ENCODE data around the gene SBF1. TPM values are rescaled to one million over a fixed set of nuclear protein-coding genes. Genes with fewer than 3 reads are reported as not detected.
"Not testable (repeated sequence)": the region's sequence is repeated elsewhere in the genome, so short reads cannot be mapped to it uniquely, and the experiment has no call there.

SBF1 gene
- total RNA-seq, 1 donor from 2014 or later = 74.3 TPM

- DNase-seq (ENCODE audit: low spot score) = no peak
Measured at GRCh38 chr22:50399751-50400331, 75.0 kb downstream of the SBF1 start.

DNA sequence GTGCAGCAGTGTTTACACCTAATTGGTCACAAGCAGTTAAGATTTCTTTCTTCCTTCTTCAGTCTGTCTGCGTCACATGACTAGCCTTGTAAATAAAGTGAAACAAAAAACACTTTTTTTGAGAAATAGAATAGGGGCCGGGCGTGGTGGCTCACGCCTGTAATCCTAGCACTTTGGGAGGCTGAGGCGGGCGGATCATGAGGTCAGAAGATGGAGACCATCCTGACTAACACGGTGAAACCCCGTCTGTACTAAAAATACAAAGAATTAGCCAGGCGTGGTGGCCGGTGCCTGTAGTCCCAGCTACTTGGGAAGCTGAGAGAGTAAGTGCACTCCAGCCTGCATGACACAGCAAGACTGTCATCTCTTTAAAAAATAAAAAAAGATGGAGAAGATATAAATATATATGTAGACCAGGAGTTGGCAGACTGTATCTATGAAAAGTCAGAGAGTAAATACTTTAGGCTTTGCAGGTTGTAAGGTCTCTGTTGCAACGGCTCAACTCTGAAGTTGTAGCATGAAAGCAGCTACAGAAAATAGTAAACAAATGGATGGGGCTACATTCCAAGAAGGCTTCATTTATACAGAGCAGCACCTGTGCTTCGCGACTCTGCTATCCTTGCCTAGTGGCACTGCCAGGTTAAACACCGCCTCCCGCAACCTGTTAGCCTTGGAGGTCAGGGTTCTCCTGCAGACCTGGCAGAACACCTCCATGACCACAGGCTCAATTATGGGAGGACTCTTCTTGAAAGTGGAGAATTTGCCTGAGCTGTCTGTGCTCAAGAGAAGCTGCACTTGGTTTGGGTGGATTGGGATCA, 75.8 kb downstream of the SBF1 start:
- no peak for DNase-seq (ENCODE audit: low spot score)

DNA sequence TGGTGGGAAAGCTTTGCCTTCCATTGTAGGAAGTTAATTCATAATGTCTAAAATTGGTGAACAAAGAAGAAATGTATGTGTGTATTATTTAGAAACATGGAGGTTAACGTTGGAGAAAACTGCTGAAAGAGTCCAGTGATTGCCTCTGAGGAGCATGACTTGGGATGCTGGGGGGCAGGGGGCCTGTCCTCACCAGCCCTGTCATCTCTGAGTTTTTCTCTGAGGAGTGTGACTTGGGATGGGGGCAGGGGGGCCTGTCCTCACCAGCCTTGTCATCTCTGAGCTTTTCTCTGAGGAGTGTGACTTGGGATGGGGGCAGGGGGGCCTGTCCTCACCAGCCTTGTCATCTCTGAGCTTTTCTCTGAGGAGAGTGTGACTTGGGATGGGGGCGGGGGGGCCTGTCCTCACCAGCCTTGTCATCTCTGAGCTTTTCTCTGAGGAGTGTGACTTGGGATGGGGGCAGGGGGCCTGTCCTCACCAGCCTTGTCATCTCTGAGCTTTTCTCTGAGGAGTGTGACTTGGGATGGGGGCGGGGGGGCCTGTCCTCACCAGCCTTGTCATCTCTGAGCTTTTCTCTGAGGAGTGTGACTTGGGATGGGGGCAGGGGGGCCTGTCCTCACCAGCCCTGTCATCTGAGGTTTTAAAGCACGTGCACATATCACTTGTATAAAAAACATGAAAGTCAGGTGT, 77.3 kb downstream of the SBF1 start:
- not testable (repeated sequence) for DNase-seq (ENCODE audit: low spot score)

- DNase-seq (ENCODE audit: low spot score) = no peak
Measured at GRCh38 chr22:50396751-50397370, 78.0 kb downstream of the SBF1 start.

Other genes starting within 250 kb of the SBF1 start
- gene TUBGCP6, start 230.0 kb downstream of the SBF1 start, total RNA-seq = 27.6 TPM
- 24.4 TPM for gene HDAC10, start 223.8 kb downstream of the SBF1 start, total RNA-seq
- 20.0 TPM for gene MAPK12, start 213.4 kb downstream of the SBF1 start, total RNA-seq
- 24.2 TPM for gene MAPK11, start 204.7 kb downstream of the SBF1 start, total RNA-seq
- gene PLXNB2, start 167.4 kb downstream of the SBF1 start, total RNA-seq = 108 TPM
- 2.2 TPM for gene DENND6B, start 148.0 kb downstream of the SBF1 start, total RNA-seq
- gene PPP6R2, start 131.7 kb downstream of the SBF1 start, total RNA-seq = 45.3 TPM
- 0.42 TPM for gene ADM2, start 6.5 kb upstream of the SBF1 start, total RNA-seq
- not detected for gene MIOX, start 11.8 kb upstream of the SBF1 start, total RNA-seq
- 57.1 TPM for gene LMF2, start 32.7 kb upstream of the SBF1 start, total RNA-seq
- gene NCAPH2, start 33.2 kb upstream of the SBF1 start, total RNA-seq = 25.0 TPM
- 9.6 TPM for gene SCO2, start 50.6 kb upstream of the SBF1 start, total RNA-seq
- gene TYMP, start 55.0 kb upstream of the SBF1 start, total RNA-seq = 165 TPM
- 0.10 TPM for gene KLHDC7B, start 70.9 kb upstream of the SBF1 start, total RNA-seq
- gene SYCE3, start 87.9 kb upstream of the SBF1 start, total RNA-seq = not detected
- 10.4 TPM for gene CPT1B, start 103.4 kb upstream of the SBF1 start, total RNA-seq
- gene CHKB, start 107.8 kb upstream of the SBF1 start, total RNA-seq = 47.6 TPM
- 0.58 TPM for gene MAPK8IP2, start 125.8 kb upstream of the SBF1 start, total RNA-seq
- gene ARSA, start 153.1 kb upstream of the SBF1 start, total RNA-seq = 50.4 TPM
- 95.7 TPM for gene SHANK3, start 197.8 kb upstream of the SBF1 start, total RNA-seq